ENCODE data around the gene FYCO1.

DNA sequence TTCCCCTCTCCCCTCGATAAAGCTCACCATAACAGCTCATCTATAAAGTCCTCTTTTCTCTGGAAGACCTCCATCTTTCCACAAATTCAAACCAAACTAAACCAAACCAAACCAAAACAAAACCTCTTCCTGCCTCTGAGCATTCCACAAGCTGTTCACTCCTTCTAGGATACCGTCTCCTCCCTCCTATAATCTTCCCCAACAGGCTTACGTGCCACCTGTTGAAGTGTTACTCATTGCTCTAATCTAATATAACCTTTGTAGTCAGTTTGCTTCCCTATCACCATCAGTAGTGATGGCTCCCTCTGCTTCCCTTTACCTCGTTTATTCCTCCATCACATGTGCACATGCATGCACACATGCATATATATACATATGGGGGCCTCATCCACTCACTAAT is 122.0 kb downstream of the FYCO1 start:
- TF ChIP-seq POLR2A (IDR thresholded peaks at IDR 0.05; ENCODE audit: low read depth, low read length) (no peak), POLR2AphosphoS5 (IDR thresholded peaks at IDR 0.05; ENCODE audit: low read depth, low read length) (no peak)

Data from GM12892 (cell line).